T47D (cell line): ENCODE measurements around the gene P2RY14.
A peak's percentile ranks its signal among the peaks of the same experiment; 100 is the strongest.

Experiments
- DNase-seq, 2 experiments: peaks; one replicate each; pipeline versions ENCODE4 v3.0.0 to v3.0.0-alpha.2; 2011 to 2012; ENCODE audit warnings: low read depth in 1 of 2, low spot score in 1 of 2
- JUND ChIP-seq: IDR thresholded peaks from 2 replicates; pipeline ENCODE4 v1.6.1; 2012; ENCODE audit warnings: low read depth
- in situ Hi-C: cut with HindIII; loops from 2 replicates; pipeline ENCODE4 v1.10.0; 2016; ENCODE audit warnings: low sequenced_read_pairs, low pct_unique_long_range_greater_than_20kb

Gene P2RY14

DNA sequence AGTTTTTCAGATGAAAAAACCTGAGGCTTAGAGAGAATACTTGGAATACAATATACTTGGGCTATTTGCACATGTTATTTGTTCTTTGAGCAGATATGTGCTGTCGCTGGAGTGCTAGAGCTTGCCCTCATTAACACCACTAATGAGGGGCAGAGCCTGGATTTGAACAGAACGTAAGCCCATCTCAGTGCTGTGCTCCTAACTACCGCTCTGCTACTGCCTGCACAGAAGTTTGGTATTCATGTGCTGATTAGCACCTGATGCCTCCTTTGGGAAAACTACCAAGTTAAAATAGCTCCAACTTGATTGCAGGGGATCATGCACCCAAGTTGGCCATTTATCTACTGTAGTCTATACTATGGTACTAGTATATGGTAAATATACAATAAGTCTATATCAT, 34.6 kb upstream of the P2RY14 start:
- in situ Hi-C loops = no loop called here

DNA sequence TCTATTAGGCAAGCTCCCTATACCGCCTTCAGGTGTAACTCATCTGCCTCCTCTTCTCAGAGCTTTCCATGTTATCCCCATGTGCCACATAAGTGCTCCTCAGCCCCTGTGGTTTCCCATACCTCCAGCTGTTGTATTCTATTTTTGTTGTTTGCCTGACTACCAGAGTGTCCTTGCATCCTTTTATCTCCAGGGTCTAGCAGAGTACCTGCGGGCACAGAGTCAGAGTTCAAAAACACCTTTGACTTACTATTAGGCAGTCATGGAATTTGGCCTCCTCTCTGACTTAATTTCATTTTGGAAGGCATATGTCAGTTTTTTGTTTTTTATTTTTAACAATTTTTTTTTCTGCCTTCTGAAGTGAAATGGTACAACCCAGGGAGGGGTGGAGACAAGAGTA, 31.2 kb upstream of the P2RY14 start:
- DNase-seq = no peak
- in situ Hi-C loops = no loop called here
- no peak for TF ChIP-seq JUND

More for the DNA sequence above, 34.6 kb upstream of the P2RY14 start:
- no peak for DNase-seq
- TF ChIP-seq JUND = no peak

DNA sequence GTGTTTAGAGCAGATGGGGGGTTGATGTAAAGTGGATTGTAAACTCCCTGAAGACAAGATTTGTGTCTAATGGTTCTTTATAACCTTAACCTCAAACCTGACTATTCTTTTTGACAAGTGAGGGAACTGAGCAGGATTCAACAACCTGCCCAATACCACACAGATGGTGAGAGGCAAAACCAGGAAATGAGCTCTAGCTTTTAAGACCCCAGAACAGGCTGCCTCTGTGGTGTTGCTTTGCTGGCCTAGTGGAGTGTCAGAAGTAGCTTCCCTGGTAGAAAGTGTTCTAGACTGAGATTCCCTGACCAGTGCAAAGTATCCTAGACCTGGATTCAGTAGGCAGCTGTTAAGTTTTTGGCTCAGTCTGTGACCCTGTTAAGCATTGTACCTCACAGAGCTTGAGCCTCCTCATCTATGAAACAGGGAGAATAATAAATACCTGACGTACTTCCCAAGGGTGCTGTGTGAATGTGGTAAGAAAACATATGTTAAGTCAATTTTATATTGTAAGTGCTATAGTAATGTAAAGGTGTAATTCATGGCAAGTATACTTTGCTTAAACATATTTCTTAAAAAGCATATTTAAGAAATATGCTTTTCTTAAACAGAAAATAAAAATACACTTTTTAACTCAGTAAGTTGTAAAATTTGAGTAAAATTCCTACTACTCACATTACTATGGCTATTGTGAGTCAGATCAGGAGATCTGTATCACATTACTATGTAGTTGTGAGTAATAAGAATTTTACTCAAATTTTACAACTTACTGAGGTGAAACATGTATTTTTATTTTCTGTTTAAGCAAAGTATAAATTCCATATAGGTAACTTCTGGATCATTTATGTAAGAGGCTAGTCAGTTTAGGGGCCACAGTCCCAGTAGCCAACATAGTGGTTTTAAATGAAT, 29.5 kb upstream of the P2RY14 start:
- TF ChIP-seq JUND = no peak
- DNase-seq = no peak
- in situ Hi-C loops = no loop called here

DNA sequence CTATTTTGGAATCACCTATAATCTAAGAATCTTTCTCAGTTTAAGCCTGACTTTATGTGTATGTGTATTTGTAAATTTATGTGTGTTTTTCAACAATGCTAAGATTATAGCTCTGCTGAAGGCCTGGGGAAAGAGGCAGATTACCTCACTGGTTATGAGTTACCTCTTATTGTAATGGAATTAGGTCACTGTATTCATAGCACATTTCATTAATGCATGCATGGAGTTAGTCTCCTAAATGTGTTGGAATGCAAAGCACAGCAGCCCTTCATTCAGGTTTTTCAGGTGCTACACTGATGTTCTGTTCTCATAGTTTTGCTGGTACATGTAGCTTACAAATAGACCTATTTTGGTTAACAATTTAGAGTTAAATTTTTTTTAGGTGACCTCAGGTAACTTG, 28.8 kb upstream of the P2RY14 start:
- TF ChIP-seq JUND = no peak
- in situ Hi-C loops = no loop called here
- DNase-seq = peak in 1 of 2 experiments; percentile 54

DNA sequence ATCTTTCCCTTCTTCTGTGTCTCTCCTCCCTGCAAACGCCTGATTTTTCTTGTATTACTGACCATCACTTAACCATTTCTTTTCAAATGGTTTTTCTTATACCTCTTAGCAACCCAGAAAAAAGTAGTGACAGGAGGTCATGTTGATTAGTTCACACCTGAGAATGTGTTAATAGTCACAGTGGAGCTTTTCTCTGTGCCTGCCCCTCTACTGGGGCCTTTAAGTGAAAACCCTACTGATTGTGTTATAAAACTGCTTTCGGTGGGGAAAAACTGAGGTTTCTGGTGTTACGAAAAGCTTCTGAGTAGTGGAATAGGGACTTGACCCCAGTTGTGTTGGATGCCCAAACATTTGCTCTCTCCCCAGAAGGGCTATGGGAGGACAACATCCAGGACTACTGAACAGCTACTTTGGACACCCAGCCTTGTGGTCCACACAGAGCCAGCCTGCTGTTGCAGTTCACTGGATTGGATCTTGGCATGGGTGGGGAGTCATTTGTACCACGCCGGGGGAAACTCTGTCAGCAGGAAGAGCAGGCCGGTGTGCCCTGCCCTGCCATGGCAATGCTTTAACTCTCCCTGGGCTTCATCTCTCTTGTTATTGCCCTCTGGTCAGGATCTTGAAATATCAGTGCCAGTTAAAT, 27.9 kb upstream of the P2RY14 start:
- in situ Hi-C loops = no loop called here
- DNase-seq = peak in 1 of 2 experiments; percentile 38
- no peak for TF ChIP-seq JUND

DNA sequence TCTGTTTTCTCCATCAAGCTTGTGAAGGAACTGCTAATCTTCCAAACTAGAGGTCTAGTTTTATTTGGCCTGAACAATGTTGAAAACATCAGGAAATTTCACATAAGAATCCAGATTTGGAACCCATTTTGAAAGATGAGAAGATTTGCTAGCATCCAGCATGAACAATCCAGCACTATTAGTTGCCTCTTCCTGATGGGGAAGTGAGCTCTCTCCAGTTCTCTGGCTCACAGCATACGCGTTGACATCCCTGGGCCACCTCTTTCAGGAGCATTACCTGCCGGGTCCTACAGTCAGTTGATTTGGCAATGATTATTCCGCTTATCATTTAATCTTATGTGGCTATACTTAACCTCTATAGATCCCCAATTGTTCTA, 27.4 kb upstream of the P2RY14 start:
- TF ChIP-seq JUND = no peak
- peak in 1 of 2 experiments; percentile 38 for DNase-seq
- in situ Hi-C loops = no loop called here

DNA sequence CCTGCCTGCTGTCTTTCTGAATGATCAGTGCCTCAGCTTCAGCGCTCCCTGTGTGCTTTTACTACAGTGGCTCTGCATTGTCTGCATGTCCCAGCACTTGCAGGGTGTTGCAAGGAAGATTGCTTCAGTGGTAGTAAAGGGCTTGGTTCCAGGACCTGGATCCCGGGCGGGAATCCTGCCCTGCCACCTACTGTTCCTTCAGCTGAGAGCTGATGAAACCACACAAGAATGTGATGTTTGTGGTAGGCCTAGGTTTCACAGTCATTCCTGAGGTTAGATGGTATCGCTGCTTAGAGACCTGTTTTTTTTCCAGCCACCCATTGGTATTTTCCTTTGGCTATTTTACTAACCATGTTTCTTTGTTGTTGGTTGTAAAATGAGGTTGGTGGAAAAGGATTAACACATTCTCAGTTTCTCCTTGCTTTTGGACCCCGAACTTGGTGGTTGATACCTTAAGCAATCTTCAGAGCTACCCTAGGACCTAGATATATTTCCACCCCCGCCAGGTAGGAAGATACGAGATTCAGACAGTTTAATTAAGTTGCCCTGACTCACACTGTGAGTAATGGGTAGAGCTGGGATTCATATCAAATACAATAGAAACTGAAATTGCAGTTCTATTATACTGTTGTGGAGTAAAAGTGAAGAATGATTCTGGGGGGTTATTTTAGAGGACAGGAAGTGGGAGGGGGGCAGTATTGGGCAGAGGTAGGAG, 26.9 kb upstream of the P2RY14 start:
- in situ Hi-C loops = no loop called here
- peak; percentile 65 to 99 for DNase-seq
- TF ChIP-seq JUND = peak; percentile 97

DNA sequence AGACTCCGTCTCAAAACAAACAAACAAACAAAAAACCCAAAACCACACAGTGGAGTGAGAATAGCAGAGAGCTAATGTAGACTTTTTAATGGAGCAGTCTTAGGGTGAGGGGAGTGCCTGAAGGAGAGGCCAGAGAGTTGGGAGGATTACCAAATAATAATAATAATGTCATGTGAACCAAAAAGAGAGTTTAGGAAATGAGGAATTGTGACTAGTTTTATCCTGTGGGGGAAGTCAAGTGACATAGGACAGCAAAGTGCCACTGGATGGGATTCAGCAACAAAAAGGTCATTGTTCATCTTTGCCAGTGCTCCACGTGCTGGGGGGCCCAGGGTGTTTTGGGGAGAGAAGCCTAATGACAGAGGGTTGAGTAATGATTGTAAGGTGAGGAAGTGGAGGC, 25.4 kb upstream of the P2RY14 start:
- TF ChIP-seq JUND = no peak
- no peak for DNase-seq
- in situ Hi-C loops = no loop called here

DNA sequence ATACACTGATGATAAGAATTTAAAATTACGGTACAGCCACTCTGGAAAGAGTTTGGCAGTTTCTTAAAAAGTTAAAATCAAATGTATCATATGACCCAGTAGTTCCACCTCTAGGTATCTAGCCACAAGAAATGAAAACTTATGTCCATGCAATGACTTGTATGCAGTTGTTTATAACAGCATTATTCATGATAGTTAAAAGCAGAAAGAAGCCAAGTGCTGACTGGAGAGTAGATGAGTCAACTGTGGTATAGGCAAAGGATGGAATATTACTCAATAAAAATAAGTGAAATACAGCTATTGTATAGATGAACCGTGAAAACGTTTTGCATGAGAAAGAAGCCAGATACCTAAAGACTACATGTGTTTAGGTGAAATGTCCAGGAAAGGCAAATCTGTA, 23.4 kb upstream of the P2RY14 start:
- DNase-seq = no peak
- no peak for TF ChIP-seq JUND
- in situ Hi-C loops = no loop called here

DNA sequence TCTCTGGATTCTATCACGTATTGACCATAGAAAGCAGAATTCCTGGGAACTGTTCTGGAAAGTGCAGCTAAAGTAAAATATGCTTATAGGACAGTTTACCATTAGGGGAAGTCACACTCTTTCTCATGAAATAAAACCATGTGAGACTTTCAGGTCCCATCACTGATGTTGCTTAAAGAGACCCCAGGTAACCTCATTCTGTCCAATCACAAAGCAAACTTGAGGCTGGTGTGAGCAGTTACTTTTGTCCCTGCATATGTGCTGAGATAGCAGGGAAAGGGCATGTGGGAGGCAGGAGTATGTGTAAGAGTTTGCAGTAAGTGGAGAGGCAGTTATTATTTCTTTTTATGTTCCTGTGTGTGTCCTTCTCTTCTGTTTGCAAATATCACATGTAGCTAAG, 22.2 kb upstream of the P2RY14 start:
- in situ Hi-C loops = no loop called here
- no peak for DNase-seq
- TF ChIP-seq JUND = no peak

DNA sequence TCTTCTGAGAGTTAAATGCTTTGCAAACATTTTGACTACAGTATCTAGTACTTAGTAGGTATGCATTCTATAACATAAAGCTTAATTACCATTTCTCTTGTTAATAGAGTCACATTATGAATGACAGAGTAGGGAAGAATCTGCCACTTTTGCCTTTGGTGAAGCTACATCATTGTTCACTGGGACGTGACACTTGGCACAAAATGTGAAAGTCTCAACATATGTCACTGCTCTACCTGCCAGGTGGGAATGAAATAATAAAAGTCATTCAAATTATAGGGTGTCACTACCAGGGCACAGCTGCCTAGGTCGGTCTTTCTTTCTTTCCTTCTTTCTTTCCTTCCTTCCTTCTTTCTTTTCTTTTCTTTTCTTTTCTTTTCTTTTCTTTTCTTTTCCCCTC, 20.7 kb upstream of the P2RY14 start:
- in situ Hi-C loops = no loop called here
- no peak for TF ChIP-seq JUND
- no peak for DNase-seq

DNA sequence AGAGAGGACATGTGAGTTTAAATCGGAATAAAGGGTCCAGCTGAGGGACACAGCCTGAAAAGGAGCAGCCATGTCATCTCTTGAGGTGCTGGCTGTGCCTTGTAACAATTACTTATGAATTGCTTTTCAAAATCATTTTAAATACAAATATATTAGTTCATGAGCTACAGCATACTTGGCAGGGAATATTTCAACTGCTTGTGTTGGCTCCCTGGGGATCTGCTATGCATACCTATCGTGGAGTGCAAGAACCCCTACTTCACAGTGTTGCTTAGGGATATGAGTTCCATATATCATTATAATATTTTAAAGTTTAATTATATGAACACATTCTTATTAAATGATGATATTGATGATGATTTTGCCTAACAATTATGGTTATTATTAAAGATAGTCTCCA, 19.1 kb upstream of the P2RY14 start:
- in situ Hi-C loops = no loop called here
- DNase-seq = no peak
- no peak for TF ChIP-seq JUND

DNA sequence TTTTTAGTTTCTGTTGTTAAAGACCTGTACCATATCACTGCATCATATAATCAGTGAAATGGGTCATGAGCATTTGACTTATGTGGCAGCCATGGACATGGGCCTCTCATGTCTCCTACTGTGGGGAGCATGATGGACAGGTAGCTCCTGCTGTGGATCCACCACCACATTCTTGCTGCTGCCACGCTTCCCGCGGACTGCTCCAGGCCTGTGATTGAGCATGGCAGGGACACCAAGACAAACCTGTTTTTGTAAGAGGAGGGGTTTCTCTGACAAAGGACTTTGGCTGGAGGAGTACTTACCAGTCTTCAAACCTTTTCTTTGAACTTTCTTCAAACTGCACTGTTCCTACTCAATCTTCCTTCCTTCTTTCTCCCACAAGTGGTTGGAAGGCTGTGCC, 17.9 kb upstream of the P2RY14 start:
- in situ Hi-C loops = no loop called here
- TF ChIP-seq JUND = no peak
- no peak for DNase-seq
